Stimulated activated CD4-positive, alpha-beta T cell treated with anti-CD3 and anti-CD28 coated beads, Interleukin-1b, Interleukin-23, amount 100 ng/mL, for 24 hours (primary cell): ENCODE measurements around the gene FRMPD4.
A peak's percentile ranks its signal among the peaks of the same experiment; 100 is the strongest.

Experiments
- DNase-seq, 4 experiments: peaks; one replicate each; pipeline ENCODE4 v3.0.0-alpha.2; 2020; ENCODE audit warnings: low read depth in 4 of 4, low spot score in 1 of 4

Gene FRMPD4

GRCh38 chrX:12615061-12615460, 476.8 kb downstream of the FRMPD4 start:
- no peak for DNase-seq

GRCh38 chrX:12617241-12617640, 479.0 kb downstream of the FRMPD4 start:
- no peak for DNase-seq

DNA sequence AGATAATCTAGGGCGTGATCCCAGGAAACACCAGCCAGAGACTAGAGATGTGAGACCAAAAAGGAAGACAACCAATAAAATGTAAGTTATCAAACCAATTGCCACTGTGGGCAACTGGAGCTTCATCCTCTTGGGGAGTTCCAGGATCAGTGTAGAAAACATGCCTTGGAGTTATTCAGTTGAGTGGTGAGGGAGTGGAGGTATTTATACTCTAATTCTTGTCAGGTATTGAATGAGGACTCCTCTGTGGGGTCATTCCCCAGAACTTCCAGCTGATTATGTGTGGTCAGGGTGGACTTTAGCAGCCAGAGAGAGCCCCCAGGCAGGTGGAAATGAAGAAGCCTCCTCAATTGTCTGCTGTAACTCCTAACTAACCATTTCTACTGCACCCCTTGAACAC, 509.0 kb downstream of the FRMPD4 start:
- DNase-seq, result no peak

- DNase-seq, result no peak
Measured at GRCh38 chrX:12648995-12649394, 510.7 kb downstream of the FRMPD4 start.

DNA sequence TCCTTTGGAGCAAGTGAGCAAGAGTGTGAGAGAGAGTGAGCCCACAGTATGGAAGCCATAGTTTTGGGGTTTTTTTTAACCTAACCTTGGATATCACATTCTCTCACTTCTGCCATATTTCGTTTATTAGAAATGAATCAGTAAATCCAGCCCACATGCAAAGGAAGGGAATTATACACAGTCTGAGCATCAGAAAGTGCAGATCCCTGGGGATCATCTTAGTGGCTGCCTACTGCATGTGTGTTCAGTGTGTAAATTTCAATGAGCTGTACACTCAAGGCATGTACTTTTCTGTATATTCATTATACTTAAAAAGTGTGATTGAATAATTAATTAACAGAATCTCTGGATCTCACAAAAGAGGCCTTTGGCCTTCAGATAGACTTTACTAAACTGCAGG, 519.2 kb downstream of the FRMPD4 start:
- DNase-seq, result no peak

GRCh38 chrX:12657881-12658280, 519.6 kb downstream of the FRMPD4 start:
- no peak for DNase-seq

GRCh38 chrX:12661464-12661863, 523.2 kb downstream of the FRMPD4 start:
- no peak for DNase-seq

GRCh38 chrX:12672367-12673106, 534.3 kb downstream of the FRMPD4 start:
- no peak for DNase-seq

- DNase-seq, result no peak
Measured at GRCh38 chrX:12673487-12673886, 535.2 kb downstream of the FRMPD4 start.

DNA sequence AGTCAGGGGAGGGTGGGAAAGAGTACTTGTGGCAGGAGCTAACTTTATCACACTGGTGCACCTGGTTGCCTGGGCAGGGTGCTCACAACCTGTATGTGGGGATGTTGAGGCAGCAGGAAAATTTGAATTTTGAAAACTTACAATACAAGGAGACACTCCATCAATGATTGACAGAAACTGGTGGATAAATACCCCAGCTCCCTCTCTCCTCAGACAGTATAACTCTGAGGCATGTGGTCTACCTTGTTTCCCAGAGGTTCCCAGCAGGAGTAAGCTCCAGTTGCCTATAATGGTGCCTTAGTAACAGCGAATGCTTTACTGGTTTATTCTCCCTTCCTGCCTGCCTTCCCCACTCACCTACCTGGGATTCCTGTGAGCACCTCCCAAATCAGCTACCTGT, 541.2 kb downstream of the FRMPD4 start:
- DNase-seq, result no peak

DNA sequence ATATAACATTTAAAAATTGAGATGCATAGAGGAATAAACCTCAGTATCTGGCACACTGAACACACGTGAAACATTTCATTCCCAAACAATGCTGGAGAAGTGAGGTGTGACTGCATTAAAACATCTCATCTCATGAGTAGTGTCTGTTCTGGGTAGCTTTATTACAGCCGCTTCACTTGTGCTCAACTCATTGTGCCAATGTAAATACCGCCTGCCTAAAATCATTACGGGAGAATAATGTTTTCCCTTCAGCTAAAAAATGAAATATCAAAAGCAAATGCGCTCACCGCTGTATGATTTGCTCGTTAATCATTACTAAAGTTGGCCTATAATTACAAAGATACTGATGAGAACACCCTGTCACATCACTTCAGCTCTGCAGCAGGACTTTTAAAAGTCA, 542.8 kb downstream of the FRMPD4 start:
- DNase-seq, result no peak

DNA sequence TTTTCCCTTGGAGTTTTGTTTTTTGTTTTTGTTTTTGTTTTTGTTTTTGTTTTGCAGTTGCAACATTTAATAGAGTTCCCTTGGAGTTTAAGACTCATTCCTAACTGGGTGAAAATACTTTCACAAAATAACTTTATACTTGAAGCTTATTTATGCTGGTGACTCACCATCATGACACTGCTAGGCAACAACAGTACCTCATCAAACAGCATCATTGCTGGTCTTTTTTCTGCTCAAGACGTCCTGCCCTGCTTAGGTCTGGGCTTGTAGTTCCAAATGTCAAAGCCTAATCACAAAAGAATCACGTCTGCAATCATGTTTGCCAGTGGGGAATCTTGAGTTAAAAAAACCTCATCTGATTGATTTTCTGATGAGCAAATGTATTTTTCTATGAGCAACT, 547.3 kb downstream of the FRMPD4 start:
- no peak for DNase-seq

GRCh38 chrX:12686331-12686730, 548.1 kb downstream of the FRMPD4 start:
- DNase-seq, result no peak

DNA sequence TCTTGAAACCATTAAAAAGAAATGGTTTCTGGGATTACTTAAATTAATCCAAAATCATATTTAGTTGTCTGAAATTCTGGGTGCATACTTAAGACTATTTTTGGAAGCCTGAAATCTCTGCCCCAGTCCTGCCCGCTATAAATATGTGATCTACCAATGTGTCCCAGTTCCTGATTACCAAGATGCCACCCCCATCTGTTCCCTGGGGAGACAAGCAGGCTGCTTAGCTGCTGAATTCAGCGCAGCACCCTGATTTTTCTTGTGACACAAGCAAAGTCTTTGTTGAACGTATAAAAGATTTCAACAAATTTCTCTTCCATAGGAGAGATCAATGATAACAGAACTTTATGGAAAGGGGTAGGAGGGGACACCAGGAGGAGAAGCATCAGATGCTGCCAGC, 552.4 kb downstream of the FRMPD4 start:
- DNase-seq, result no peak

GRCh38 chrX:12693754-12694153, 555.5 kb downstream of the FRMPD4 start:
- no peak for DNase-seq

DNA sequence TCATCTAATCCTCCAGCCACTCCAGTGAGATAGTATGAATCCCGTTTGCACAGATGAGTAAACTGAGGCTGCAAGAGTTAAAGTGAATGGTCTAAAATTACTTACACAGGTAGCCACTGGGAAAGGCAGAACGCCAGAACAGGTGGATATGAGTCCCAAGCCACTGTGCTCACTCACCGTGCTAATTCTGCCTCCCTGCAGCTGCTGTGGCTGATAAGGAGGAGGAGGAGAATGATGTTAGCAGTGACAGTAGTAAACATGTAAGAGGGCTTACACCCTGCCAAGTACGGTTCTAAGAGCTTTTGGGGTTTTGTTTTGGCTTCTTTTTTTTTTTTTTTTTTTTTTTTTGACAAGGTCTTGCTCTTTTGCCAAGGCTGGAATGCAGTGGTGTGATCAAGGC, 562.5 kb downstream of the FRMPD4 start:
- no peak for DNase-seq

- peak in 2 of 4 experiments; percentile 2 to 7 for DNase-seq
Measured at GRCh38 chrX:12701628-12702027, 563.4 kb downstream of the FRMPD4 start.

DNA sequence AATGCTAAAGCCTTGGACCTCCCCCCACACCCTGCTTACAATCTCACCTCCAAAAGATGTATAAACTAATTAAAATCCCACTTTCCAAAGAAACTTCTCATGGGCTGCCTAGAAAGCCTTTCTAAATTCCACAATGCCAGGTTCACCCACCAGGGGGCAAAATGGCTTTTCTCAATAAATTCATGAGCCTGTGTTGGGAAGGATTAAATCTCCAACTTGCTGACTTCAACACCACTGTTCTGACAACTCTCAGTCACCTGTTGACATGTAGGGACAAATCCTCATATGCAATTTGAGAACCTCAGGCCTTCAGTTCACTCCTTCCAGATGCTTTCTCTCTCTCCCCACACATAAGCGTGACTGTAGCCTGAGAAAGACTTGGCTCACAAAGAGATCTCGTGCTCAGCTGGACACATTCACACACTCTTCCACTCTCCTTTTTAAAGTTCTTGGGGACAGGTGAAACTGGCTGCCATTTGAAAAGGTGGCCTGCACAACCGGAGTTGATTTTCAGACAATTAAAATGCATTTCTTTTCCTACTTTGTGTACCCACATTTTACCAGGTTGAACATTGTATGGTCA, 564.3 kb downstream of the FRMPD4 start:
- no peak for DNase-seq

GRCh38 chrX:12704706-12705105, 566.4 kb downstream of the FRMPD4 start:
- no peak for DNase-seq

DNA sequence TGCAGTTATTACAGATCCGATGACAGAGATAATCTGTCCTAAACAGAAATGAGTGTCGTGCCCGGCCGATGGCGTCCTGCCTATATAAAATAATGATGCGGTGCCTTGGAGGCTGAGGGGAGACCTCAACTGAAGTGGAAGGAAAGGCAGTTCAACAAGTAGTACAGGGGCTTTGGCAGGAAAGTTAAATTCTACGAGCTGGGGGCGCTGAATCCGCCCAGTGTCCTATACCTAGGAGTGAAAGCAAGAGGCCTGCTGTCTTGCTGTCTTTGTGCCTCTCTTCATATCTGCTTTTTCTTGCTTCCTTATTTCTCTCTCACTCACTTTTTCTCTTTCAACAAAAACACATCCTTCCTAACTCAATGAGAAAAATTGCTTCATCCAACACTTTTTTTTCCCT, 570.8 kb downstream of the FRMPD4 start:
- no peak for DNase-seq

DNA sequence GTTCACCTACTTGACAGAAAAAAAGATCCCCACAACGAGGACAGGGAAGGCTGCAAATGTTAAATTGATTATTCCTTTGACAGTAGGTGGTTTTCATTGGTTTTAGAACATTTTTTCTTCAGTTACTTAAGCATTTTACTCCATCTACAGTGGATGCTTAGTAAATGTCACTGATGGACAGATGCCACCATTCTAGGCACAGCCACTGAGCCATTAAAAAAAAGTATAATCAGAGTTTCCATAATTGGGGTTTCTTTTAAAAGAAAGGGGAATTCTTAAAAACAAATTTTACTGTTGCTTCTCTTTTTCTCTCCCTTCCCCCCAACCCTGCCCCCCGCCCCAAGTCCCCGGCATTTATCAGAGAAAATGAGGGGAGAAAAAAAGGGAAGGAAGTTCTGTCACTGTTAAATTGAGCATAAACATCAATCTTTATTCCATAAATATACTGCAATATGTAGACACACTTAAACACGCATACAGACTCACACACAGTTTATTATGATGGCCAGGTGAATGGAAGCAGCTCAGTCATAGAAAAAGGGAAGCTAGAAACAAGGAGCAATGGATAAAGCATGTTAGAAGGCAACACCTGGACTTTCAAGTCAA, 573.3 kb downstream of the FRMPD4 start:
- no peak for DNase-seq

DNA sequence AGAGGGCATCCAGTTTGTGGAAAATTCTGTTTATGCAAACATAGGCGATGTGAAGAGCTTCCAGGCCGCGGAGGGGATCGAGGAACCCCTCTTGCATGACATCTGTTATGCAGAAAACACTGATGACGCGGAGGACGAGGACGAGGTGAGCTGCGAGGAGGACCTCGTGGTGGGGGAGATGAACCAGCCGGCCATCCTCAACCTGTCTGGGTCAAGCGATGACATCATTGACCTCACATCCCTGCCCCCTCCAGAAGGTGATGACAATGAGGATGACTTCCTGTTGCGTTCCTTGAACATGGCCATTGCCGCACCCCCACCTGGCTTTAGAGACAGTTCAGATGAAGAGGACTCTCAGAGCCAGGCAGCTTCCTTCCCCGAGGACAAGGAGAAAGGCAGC, 578.3 kb downstream of the FRMPD4 start:
- no peak for DNase-seq

DNA sequence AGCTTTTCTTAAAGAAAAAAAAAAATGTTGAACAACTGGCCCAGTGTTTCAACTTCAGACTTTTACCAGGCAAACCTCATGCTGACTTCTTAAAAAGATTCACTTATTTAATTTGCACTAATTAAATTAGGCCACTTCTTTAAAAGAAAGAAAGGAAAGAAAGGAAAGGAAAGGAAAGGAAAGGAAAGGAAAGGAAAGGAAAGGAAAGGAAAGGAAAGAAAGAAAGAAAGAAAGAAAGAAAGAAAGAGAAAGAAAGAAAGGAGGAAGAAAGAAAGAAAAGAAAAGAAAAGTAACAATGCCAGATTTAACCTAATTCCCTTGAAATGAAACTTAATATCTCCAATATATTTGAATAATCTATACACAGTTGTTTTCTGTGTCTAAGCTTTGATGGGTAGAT, 581.6 kb downstream of the FRMPD4 start:
- no peak for DNase-seq
